ENCODE data around the gene ACOT12.
A peak's percentile ranks its signal among the peaks of the same experiment; 100 is the strongest.
"Not testable (repeated sequence)": the region's sequence is repeated elsewhere in the genome, so short reads cannot be mapped to it uniquely, and the experiment has no call there.

Gene ACOT12

GRCh38 chr5:81337803-81338202 lies 56.1 kb downstream of the ACOT12 start:
- DNase-seq, result no peak

- DNase-seq, result no peak
These were observed 57.4 kb downstream of the ACOT12 start for GRCh38 chr5:81336556-81336955.

- no peak for DNase-seq
These were observed 58.0 kb downstream of the ACOT12 start for GRCh38 chr5:81335946-81336345.

- peak; percentile 5 for DNase-seq
These were observed 59.5 kb downstream of the ACOT12 start for GRCh38 chr5:81334304-81335061.

- no peak for DNase-seq
These were observed 67.4 kb downstream of the ACOT12 start for GRCh38 chr5:81326554-81326953.

DNA sequence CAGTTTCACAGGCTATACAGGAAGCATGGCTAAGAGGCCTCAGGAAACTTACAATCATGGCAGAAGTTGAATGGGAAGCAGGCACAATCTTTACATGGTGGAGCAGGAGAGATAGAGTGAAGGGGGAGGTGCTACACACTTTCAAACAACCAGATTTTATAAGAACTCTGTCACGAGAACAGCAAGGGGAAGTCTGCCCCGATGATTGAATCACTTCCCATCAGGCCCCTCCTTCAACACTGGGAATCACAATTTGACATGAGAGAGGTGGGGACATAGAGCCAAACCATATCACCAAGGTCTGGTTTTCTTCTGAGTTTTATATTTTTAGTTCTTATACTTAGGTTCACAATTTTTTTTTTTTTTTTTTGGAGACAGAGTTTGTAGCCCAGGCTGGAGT lies 76.4 kb downstream of the ACOT12 start:
- no peak for DNase-seq

DNA sequence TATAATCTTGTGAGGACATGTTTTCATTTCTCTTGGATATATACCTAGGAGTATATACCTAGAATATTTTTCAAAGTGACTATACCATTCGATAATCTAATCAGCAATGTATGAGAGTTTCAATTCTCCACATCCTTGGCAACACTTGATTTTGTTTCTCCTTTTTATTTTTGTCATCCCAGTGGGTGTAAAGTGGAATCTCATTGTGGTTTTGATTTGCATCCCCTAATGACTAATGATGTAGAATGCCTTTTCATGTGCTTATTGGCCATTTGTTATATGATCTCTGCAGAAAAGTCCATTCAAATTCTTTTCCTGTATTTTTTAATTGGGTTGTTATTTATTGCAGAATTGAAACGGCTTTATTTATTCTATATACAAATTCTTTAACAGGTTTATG lies 77.4 kb downstream of the ACOT12 start:
- DNase-seq, result no peak

- DNase-seq, result no peak
These were observed 78.1 kb downstream of the ACOT12 start for GRCh38 chr5:81315830-81316229.

- DNase-seq, result no peak
These were observed 78.6 kb downstream of the ACOT12 start for GRCh38 chr5:81315336-81315735.

- DNase-seq, result no peak
These were observed 79.4 kb downstream of the ACOT12 start for GRCh38 chr5:81314581-81314980.

DNA sequence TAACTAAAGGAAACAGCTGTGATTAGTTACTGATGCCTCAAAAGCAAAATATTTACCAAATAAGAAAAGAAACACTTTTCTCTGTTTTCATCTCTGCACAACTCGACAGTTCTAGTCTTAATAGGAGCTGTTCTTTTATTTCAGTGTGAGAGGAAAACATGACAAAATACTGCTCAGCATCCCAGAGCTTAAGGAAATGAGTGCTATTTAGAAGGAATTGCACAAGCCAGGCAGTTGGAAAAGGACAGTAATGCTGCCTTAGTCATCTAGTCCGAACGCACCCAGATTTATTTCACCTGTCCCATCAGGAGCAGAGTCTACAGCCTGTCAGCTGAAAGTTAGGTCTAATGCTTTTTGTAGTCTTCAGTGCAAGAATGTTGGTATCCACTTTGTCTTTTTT lies 80.2 kb downstream of the ACOT12 start:
- DNase-seq, result no peak

GRCh38 chr5:81313278-81313677 lies 80.7 kb downstream of the ACOT12 start:
- no peak for DNase-seq

DNA sequence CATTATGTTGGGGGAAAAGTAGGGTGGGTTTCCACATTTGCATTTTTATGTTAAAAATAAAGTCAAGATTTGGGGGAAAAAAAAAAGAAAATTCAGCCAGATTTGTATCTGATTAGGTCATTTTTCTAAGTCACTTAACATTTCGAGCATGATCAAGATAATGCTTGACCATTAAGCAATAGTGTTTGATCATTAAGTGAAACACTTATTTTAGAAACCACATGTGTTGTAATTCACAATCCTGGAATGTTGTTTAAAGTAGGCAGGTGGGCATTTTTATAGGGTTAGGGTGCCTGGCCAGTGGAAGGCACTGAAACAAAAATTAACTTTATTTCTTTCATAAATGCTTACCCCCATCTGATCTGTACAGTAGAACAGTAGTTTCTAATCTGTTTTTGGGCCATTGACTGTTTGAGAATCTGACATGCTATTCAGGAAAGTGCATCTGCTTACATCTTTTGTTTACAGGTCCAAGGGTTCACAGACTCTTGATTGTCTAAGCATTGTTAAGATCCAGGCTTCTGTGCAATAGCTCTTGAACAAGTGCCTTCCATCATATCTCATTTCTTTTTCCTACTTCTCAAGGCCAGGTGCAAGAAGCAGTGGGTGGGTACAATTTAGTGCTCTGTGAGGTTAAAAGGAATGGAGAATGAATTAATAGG lies 83.4 kb downstream of the ACOT12 start:
- DNase-seq, result no peak

DNA sequence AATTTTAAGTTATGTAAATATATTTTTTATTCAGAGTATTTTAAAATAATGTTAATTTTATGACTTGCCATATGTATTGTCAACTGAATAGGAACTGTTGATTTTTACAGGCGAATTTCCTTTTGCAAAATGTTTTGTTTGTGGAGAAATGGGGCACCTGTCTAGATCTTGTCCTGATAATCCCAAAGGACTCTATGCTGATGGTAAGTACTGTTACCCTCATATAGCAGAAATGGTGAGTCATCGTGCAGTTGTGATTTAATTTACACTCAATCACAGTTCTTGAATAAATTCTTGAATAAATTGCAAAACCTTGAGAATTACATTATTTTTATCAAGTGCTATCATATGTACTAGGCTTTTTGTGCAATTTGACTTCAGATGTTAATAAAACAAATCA lies 85.1 kb downstream of the ACOT12 start:
- DNase-seq, result no peak

DNA sequence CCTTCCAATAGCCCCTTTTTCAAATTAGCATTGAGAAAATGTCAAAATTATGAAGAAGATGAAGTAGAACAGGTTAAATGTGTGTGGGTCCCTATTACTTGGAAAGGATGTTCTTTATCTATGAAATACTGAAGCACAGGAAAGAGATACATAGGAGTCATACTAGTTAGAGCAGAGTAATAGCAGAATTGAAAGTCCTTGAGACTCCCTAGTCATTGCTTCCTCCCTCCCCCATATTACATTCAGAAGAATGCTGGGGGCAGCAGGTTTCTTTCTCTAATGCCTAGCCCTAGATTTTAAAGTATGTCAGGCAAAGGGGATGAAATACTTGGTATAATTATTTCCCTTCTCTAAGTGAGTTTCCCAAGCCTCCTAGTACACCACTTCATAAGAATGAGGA lies 88.1 kb downstream of the ACOT12 start:
- DNase-seq, result no peak

DNA sequence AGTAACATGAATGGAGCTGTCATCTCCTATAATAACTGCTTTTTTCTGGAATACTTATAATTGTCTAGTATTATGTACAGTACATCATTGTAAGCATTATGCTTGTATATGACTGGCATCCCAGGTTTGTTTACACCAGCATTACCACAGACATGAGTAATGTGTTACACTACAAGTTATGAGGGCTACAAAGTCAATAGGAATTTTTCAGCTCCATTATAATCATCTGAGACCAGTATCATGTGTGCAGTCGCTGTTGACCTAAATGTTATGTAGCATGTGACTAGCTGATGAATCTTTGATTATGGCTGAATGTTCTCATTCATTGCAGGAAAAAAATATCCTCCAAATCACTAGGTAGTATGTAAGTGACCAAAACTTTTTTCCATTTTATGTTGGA lies 90.4 kb downstream of the ACOT12 start:
- no peak for DNase-seq

DNA sequence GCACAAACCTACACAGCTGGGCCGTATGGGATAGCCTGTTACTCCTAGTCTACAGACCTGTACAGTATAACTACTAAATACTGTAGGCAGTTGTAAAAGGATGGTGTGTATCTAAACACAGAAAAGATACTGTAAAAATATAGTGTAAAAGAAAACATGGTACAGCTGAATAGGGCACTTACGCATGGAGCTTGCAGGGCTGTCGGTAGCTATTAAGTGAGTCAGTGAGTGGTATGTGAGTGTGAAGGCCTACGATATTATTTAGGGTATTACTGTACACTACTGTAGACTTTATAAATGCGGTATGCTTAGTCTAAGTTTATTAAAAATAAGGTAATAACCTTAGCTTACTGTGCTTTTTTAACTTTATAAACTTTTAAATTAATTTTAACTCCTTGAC lies 91.3 kb downstream of the ACOT12 start:
- DNase-seq, result no peak

DNA sequence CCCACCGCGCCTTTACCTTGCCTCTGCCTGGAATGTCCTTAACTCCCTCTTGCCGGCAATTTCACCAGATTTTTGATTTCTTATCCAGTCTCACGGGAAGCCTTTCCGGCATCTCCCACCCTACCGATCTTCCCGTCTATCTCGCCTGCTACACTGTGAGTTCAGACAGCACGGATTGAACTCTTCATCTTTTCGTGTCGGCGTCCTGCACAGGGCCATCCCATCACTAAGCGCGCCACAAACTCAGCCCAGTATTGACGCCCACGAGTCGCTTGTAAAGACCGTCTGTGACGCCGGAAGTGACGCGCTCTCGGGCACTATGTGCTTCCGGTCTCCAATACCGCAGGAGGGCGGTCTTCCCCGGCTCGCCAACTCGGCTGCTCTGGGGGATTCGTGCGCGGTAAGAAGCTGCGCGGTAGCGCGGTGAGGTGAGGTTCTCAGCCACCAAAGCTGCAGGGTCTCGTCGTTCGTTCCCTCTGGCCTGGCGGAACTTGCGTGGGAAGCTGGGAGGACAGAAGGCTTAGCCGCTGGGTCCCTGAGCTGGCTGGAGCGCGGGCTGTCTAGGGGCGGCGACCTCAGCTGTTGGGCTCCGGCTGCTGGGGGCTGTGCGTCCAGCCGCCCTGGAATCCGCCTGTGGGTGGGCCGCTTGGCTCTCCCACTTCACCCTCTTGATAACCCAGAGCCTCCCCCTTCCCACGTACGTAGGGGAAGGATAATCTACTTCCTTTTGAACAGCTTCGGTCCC lies 92.5 kb downstream of the ACOT12 start, which contains the start of gene ZCCHC9:
TSS of gene ZCCHC9 (plus strand) at position 317 of the 745 bp plus-strand sequence. CDS start 3,171 bp downstream, outside the sequence.
- peak; percentile 98 for DNase-seq

DNA sequence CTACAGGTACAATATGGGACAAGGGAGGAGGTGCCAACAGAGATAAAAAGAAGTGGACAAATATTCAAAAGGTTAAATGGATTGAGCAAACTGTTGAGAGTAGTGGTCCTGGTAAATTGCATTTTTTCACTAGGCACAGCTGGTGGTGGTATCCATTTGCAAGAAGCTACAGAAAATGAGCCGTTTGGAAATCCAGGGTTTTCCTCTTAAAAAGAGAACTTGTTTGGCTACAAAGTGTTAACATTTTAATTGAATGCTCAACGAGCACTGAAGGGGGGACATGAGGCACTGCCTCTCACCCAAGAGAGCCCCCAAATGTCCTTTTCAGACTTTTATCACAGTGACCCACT lies 93.0 kb downstream of the ACOT12 start:
- DNase-seq, result no peak

- DNase-seq, result no peak
These were observed 96.4 kb downstream of the ACOT12 start for GRCh38 chr5:81297531-81297930.

GRCh38 chr5:81294021-81294420 lies 99.9 kb downstream of the ACOT12 start:
- DNase-seq, result not testable (repeated sequence)

DNA sequence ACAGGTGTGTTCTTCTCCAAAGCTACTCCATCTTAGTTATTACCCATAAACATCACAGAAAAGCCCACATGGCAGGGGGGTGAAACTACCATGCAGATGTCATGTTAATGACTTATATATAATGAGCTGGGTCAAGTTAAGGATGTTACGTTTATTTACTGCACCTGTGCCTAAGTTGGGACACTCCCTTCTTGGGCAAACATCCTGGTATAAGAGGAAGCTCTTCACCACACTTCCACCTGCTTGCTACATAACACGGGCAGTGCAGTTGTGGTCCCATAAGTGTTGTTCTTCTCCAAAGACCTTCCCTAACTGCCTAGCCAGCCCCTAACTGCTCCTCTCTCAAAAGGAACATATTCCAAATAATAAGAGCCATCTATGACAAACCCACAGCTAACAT lies 101.8 kb downstream of the ACOT12 start:
- no peak for DNase-seq

- no peak for DNase-seq
These were observed 103.8 kb downstream of the ACOT12 start for GRCh38 chr5:81290146-81290545.

DNA sequence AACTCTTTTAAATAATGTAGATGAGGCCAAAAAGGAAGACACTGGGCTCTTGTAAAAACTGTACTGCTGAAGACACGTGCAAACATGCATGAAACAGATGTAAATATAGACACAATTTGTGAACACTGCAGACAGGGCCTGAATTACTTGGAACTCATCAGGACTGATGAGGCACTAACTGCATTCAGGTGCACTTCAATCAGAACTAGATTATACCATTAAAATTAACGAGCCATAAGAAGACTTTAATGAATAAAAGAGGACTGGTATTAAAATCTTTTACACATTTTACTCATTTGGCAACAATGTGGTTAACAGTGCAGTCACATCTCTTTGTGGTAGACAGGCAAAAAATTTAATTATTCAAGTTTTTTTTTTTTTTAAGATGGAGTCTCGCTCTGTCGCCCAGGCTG lies 105.9 kb downstream of the ACOT12 start:
- DNase-seq, result no peak
